ENCODE measurements around the gene FLII.

FLII gene

GRCh38 chr17:18270046-18270931, 11.8 kb upstream of the FLII start:
- Histone ChIP-seq H3K9ac (ENCODE audit: low read length) (no peak overlapping the region), H3K4me1 (ENCODE audit: control insufficient read depth, insufficient read depth, low read length) (no peaks in the 10 kb centered on the region), H3K27me3 (ENCODE audit: control insufficient read depth, insufficient read depth, low read length) (no peaks in the 10 kb centered on the region), H3K27ac (ENCODE audit: low read depth, low read length) (no peak overlapping the region), H3K4me3 (ENCODE audit: low read length) (no peak overlapping the region), H3K36me3 (ENCODE audit: control insufficient read depth, insufficient read depth, low read length) (peaks cover 6% of the 10 kb centered on the region)

GRCh38 chr17:18267927-18268711, 9.6 kb upstream of the FLII start:
- Histone ChIP-seq H3K27ac (ENCODE audit: low read depth, low read length) (no peak overlapping the region), H3K9ac (ENCODE audit: low read length) (no peak overlapping the region), H3K36me3 (ENCODE audit: control insufficient read depth, insufficient read depth, low read length) (peaks cover 19% of the 10 kb centered on the region), H3K27me3 (ENCODE audit: control insufficient read depth, insufficient read depth, low read length) (no peaks in the 10 kb centered on the region), H3K4me3 (ENCODE audit: low read length) (no peak overlapping the region), H3K4me1 (ENCODE audit: control insufficient read depth, insufficient read depth, low read length) (no peaks in the 10 kb centered on the region)

- Histone ChIP-seq H3K4me1 (ENCODE audit: control insufficient read depth, insufficient read depth, low read length) (no peaks in the 10 kb centered on the region), H3K4me3 (ENCODE audit: low read length) (no peak overlapping the region), H3K9ac (ENCODE audit: low read length) (no peak overlapping the region), H3K27ac (ENCODE audit: low read depth, low read length) (no peak overlapping the region), H3K36me3 (ENCODE audit: control insufficient read depth, insufficient read depth, low read length) (peaks cover 23% of the 10 kb centered on the region), H3K27me3 (ENCODE audit: control insufficient read depth, insufficient read depth, low read length) (no peaks in the 10 kb centered on the region)
Measured at GRCh38 chr17:18267366-18267765, 8.8 kb upstream of the FLII start.

- H3K9ac ChIP-seq (ENCODE audit: low read length): no peak overlapping the region
- H3K4me1 ChIP-seq (ENCODE audit: control insufficient read depth, insufficient read depth, low read length): peaks cover 15% of the 10 kb centered on the region
- H3K36me3 ChIP-seq (ENCODE audit: control insufficient read depth, insufficient read depth, low read length): peaks cover 23% of the 10 kb centered on the region
- no peaks in the 10 kb centered on the region for H3K27me3 ChIP-seq (ENCODE audit: control insufficient read depth, insufficient read depth, low read length)
- H3K27ac ChIP-seq (ENCODE audit: low read depth, low read length): no peak overlapping the region
- H3K4me3 ChIP-seq (ENCODE audit: low read length): no peak overlapping the region
Measured at GRCh38 chr17:18263885-18264682, 5.5 kb upstream of the FLII start.

GRCh38 chr17:18262641-18263040, 4.1 kb upstream of the FLII start:
- Histone ChIP-seq H3K9ac (ENCODE audit: low read length) (no peak overlapping the region), H3K4me1 (ENCODE audit: control insufficient read depth, insufficient read depth, low read length) (peaks cover 17% of the 10 kb centered on the region), H3K27me3 (ENCODE audit: control insufficient read depth, insufficient read depth, low read length) (no peaks in the 10 kb centered on the region), H3K27ac (ENCODE audit: low read depth, low read length) (no peak overlapping the region), H3K36me3 (ENCODE audit: control insufficient read depth, insufficient read depth, low read length) (peaks cover 23% of the 10 kb centered on the region), H3K4me3 (ENCODE audit: low read length) (no peak overlapping the region)

GRCh38 chr17:18262111-18262510, 3.6 kb upstream of the FLII start:
- H3K36me3 ChIP-seq (ENCODE audit: control insufficient read depth, insufficient read depth, low read length): peaks cover 23% of the 10 kb centered on the region
- H3K27me3 ChIP-seq (ENCODE audit: control insufficient read depth, insufficient read depth, low read length): no peaks in the 10 kb centered on the region
- H3K27ac ChIP-seq (ENCODE audit: low read depth, low read length): no peak overlapping the region
- H3K4me1 ChIP-seq (ENCODE audit: control insufficient read depth, insufficient read depth, low read length): peaks cover 21% of the 10 kb centered on the region
- H3K9ac ChIP-seq (ENCODE audit: low read length): no peak overlapping the region
- H3K4me3 ChIP-seq (ENCODE audit: low read length): no peak overlapping the region

GRCh38 chr17:18261659-18262058, 3.1 kb upstream of the FLII start:
- H3K4me3 ChIP-seq (ENCODE audit: low read length): peak overlapping the region; percentile 79
- H3K9ac ChIP-seq (ENCODE audit: low read length): peak overlapping the region; percentile 50
- peaks cover 25% of the 10 kb centered on the region for H3K4me1 ChIP-seq (ENCODE audit: control insufficient read depth, insufficient read depth, low read length)
- H3K27ac ChIP-seq (ENCODE audit: low read depth, low read length): peak overlapping the region; percentile 92
- H3K36me3 ChIP-seq (ENCODE audit: control insufficient read depth, insufficient read depth, low read length): peaks cover 23% of the 10 kb centered on the region
- no peaks in the 10 kb centered on the region for H3K27me3 ChIP-seq (ENCODE audit: control insufficient read depth, insufficient read depth, low read length)

GRCh38 chr17:18261146-18261515, 2.6 kb upstream of the FLII start:
- no peaks in the 10 kb centered on the region for H3K27me3 ChIP-seq (ENCODE audit: control insufficient read depth, insufficient read depth, low read length)
- H3K4me3 ChIP-seq (ENCODE audit: low read length): peak overlapping the region; percentile 79
- peak overlapping the region; percentile 92 for H3K27ac ChIP-seq (ENCODE audit: low read depth, low read length)
- H3K4me1 ChIP-seq (ENCODE audit: control insufficient read depth, insufficient read depth, low read length): peaks cover 25% of the 10 kb centered on the region
- peaks cover 23% of the 10 kb centered on the region for H3K36me3 ChIP-seq (ENCODE audit: control insufficient read depth, insufficient read depth, low read length)
- H3K9ac ChIP-seq (ENCODE audit: low read length): peak overlapping the region; percentile 50

- Histone ChIP-seq H3K27me3 (ENCODE audit: control insufficient read depth, insufficient read depth, low read length) (no peaks in the 10 kb centered on the region), H3K4me1 (ENCODE audit: control insufficient read depth, insufficient read depth, low read length) (peaks cover 25% of the 10 kb centered on the region), H3K27ac (ENCODE audit: low read depth, low read length) (peak within 1 kb of the TSS; percentile 92), H3K4me3 (ENCODE audit: low read length) (peak within 1 kb of the TSS; percentile 79), H3K36me3 (ENCODE audit: control insufficient read depth, insufficient read depth, low read length) (peaks cover 28% of the 10 kb centered on the region), H3K9ac (ENCODE audit: low read length) (peak within 1 kb of the TSS; percentile 50)
Measured at GRCh38 chr17:18260332-18261145, 2.0 kb upstream of the FLII start, which contains the start of gene MIEF2. Gene MIEF2 (plus strand): TSS chr17:18260662. CDS start chr17:18262721, 2,059 bp downstream.

- no peaks in the 10 kb centered on the region for H3K27me3 ChIP-seq (ENCODE audit: control insufficient read depth, insufficient read depth, low read length)
- H3K9ac ChIP-seq (ENCODE audit: low read length): no peak overlapping the region
- peak overlapping the region; percentile 79 for H3K4me3 ChIP-seq (ENCODE audit: low read length)
- H3K4me1 ChIP-seq (ENCODE audit: control insufficient read depth, insufficient read depth, low read length): peaks cover 25% of the 10 kb centered on the region
- H3K36me3 ChIP-seq (ENCODE audit: control insufficient read depth, insufficient read depth, low read length): peaks cover 31% of the 10 kb centered on the region
- peak overlapping the region; percentile 92 for H3K27ac ChIP-seq (ENCODE audit: low read depth, low read length)
Measured at GRCh38 chr17:18259621-18260331, 1.2 kb upstream of the FLII start.

- H3K4me1 ChIP-seq (ENCODE audit: control insufficient read depth, insufficient read depth, low read length): peaks cover 25% of the 10 kb centered on the region
Measured at GRCh38 chr17:18257982-18258355, 569 bp downstream of the FLII start.

More at GRCh38 chr17:18257982-18258355, 569 bp downstream of the FLII start:
- peaks cover 32% of the 10 kb centered on the region for H3K36me3 ChIP-seq (ENCODE audit: control insufficient read depth, insufficient read depth, low read length)
- H3K4me3 ChIP-seq (ENCODE audit: low read length): peak overlapping the region; percentile 93
- no peaks in the 10 kb centered on the region for H3K27me3 ChIP-seq (ENCODE audit: control insufficient read depth, insufficient read depth, low read length)
- peak overlapping the region; percentile 85 for H3K9ac ChIP-seq (ENCODE audit: low read length)
- peak overlapping the region; percentile 90 for H3K27ac ChIP-seq (ENCODE audit: low read depth, low read length)

All from rectal smooth muscle tissue (tissue), 1 donor.